ENCODE results near the gene GNAZ.

Gene GNAZ

DNA sequence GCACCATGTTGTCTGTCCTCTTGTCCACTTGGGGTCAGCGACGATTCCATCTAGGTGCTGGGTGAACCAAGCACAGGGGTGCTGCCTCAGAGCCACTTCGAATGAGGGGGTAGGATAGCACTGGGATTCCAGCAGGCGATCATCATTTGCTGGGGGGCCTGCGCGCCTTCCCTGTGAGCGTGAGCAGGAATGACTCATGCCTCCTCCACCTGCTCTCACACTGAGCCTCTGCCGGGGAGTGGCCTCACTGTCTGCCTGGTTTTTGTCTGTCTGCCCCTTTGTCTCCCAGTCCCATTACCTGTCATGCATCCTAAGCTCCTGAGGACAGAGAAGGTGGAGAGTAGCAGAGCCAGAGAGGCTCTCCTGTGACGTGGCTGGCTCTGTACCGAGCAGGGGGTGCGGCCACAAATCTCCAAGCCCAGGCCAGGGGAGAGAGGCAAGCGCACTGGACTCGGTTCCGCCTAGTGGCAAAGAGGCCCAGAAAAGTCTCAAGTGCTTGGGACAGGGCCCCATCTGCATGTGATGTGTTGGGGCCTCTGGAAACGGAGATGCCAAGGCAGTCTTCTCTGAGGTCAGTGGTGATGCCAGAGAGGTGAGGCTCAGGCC lies 40.7 kb downstream of the GNAZ start:
- no peak for TF ChIP-seq SUZ12 (IDR thresholded peaks at IDR 0.05)
- no peak for TF ChIP-seq FOXK2 (IDR thresholded peaks at IDR 0.05)
- TF ChIP-seq, protein P1, sequence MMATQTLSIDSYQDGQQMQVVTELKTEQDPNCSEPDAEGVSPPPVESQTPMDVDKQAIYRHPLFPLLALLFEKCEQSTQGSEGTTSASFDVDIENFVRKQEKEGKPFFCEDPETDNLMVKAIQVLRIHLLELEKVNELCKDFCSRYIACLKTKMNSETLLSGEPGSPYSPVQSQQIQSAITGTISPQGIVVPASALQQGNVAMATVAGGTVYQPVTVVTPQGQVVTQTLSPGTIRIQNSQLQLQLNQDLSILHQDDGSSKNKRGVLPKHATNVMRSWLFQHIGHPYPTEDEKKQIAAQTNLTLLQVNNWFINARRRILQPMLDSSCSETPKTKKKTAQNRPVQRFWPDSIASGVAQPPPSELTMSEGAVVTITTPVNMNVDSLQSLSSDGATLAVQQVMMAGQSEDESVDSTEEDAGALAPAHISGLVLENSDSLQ (IDR thresholded peaks at IDR 0.05), result no peak
- TF ChIP-seq ELF4 (IDR thresholded peaks at IDR 0.05), result no peak
- TF ChIP-seq BHLHE40 (IDR thresholded peaks at IDR 0.05; ENCODE audit: borderline replicate concordance), result no peak
- no peak for TF ChIP-seq FOXA1 (IDR thresholded peaks at IDR 0.05)
- no peak for TF ChIP-seq L3MBTL2 (conservative IDR thresholded peaks at IDR 0.05)
- TF ChIP-seq ZNF384 (IDR thresholded peaks at IDR 0.05), result no peak
- TF ChIP-seq FOXM1 (IDR thresholded peaks at IDR 0.05; ENCODE audit: borderline replicate concordance), result no peak
- TF ChIP-seq ARNT (IDR thresholded peaks at IDR 0.05), result no peak
- TF ChIP-seq LEF1 (IDR thresholded peaks at IDR 0.05; ENCODE audit: borderline replicate concordance), result no peak
- TF ChIP-seq TARDBP (IDR thresholded peaks at IDR 0.05), result no peak
- no peak for TF ChIP-seq HDGF (IDR thresholded peaks at IDR 0.05; ENCODE audit: borderline replicate concordance)
- ChIA-PET CTCF (no interaction called here), POLR2A (no interaction called here)
- no peak for DNase-seq (ENCODE audit: extremely low spot score)

DNA sequence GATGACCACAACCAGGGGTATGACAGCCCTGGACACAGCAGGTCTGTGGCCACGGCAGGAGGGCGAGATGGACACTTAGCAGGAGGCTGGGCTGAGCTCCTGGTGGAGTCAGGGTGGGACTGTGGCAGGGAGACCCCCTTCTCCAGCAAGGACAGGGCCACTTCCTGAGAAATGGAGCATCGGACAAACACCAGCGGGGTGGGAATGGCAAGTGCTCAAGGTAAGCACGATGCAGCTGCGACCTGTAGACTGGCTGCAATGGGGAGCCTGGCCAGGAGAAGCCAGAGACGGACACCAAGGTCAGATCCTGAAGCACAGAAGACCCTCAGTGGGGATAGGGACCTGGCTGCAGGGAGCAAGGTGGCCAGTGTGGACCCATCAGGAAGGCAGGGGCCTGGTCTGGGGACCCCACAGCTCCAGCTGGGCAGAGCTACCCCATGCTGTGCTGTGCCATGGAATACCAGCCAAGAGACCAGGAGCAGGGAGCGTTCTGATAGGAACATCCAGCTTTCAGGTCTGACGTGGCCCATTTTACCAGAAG lies 42.2 kb downstream of the GNAZ start:
- DNase-seq (ENCODE audit: extremely low spot score), result no peak
- TF ChIP-seq ZNF384 (IDR thresholded peaks at IDR 0.05), result no peak
- TF ChIP-seq SUZ12 (IDR thresholded peaks at IDR 0.05), result no peak
- TF ChIP-seq LEF1 (IDR thresholded peaks at IDR 0.05; ENCODE audit: borderline replicate concordance), result no peak
- TF ChIP-seq NFRKB (IDR thresholded peaks at IDR 0.05), result no peak
- TF ChIP-seq SP1 (IDR thresholded peaks at IDR 0.05), result no peak
- no peak for TF ChIP-seq FOXA1 (IDR thresholded peaks at IDR 0.05)
- TF ChIP-seq, protein P1 (IDR thresholded peaks at IDR 0.05), result no peak
- TF ChIP-seq FOXK2 (IDR thresholded peaks at IDR 0.05), result no peak
- TF ChIP-seq L3MBTL2 (conservative IDR thresholded peaks at IDR 0.05), result no peak
- TF ChIP-seq BHLHE40 (IDR thresholded peaks at IDR 0.05; ENCODE audit: borderline replicate concordance), result no peak
- no peak for TF ChIP-seq TARDBP (IDR thresholded peaks at IDR 0.05)
- TF ChIP-seq HDGF (IDR thresholded peaks at IDR 0.05; ENCODE audit: borderline replicate concordance), result no peak
- no peak for TF ChIP-seq CTBP1 (IDR thresholded peaks at IDR 0.05; ENCODE audit: borderline replicate concordance)
- TF ChIP-seq ELF4 (IDR thresholded peaks at IDR 0.05), result no peak
- no peak for TF ChIP-seq FOXM1 (IDR thresholded peaks at IDR 0.05; ENCODE audit: borderline replicate concordance)
- ChIA-PET CTCF (no interaction called here), POLR2A (no interaction called here)

DNA sequence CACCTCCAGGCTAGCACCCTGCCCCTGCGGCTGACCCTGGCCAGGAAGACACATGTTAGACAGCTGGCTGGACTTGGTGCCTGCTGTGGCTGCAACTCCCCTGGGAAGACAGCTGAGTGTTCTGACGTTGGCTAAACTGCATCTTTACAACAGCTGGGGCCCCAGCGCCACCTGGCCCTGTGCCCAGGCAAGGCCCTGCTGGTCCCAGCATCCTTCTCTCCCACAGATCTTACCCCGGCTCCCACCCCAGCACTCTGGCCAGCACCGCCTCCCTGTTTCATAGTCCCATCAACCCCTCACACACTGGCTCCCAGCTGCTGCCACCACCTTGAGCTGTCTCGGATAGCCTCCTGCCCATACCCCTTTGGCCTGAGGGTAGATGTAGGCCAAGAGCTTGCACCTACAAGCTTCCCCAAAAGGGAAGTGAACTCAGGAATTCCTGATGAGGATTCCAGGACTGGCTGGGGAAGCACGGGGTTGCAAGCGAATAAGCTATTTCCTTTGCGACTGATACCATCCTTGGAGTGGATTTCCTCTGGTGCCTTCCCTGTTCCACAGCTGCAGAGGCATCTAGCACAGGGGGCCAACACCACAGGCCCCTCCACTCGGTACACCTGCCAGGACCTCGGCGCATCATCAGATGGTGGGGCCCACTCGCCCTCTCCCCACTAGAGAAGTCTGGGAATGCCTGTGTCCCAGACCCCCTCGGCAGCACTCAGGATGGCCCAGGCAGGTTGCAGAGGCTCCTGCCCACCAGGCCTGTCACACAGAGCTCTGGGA lies 42.9 kb downstream of the GNAZ start:
- ChIA-PET CTCF (interaction anchor here (0.8 kb wide), 1 partner anchor 44 kb away, joined by 4 read pairs; no protein-coding TSS in a partner anchor), POLR2A (interaction anchor here (1.0 kb wide), 1 partner anchor 44 kb away, joined by 5 read pairs; the partner anchor contains the start of gene GNAZ)
- no peak for DNase-seq (ENCODE audit: extremely low spot score)
- TF ChIP-seq CTBP1 (IDR thresholded peaks at IDR 0.05; ENCODE audit: borderline replicate concordance) (no peak), FOXA1 (IDR thresholded peaks at IDR 0.05) (no peak), SUZ12 (IDR thresholded peaks at IDR 0.05) (no peak), L3MBTL2 (conservative IDR thresholded peaks at IDR 0.05) (no peak), TARDBP (IDR thresholded peaks at IDR 0.05) (no peak), FOXK2 (IDR thresholded peaks at IDR 0.05) (no peak), SP1 (IDR thresholded peaks at IDR 0.05) (no peak), FOXM1 (IDR thresholded peaks at IDR 0.05; ENCODE audit: borderline replicate concordance) (no peak), ELF4 (IDR thresholded peaks at IDR 0.05) (no peak), NFRKB (IDR thresholded peaks at IDR 0.05) (no peak), ZNF384 (IDR thresholded peaks at IDR 0.05) (no peak), HDGF (IDR thresholded peaks at IDR 0.05; ENCODE audit: borderline replicate concordance) (no peak), BHLHE40 (IDR thresholded peaks at IDR 0.05; ENCODE audit: borderline replicate concordance) (no peak)
- TF ChIP-seq, protein P1 (IDR thresholded peaks at IDR 0.05), result no peak

DNA sequence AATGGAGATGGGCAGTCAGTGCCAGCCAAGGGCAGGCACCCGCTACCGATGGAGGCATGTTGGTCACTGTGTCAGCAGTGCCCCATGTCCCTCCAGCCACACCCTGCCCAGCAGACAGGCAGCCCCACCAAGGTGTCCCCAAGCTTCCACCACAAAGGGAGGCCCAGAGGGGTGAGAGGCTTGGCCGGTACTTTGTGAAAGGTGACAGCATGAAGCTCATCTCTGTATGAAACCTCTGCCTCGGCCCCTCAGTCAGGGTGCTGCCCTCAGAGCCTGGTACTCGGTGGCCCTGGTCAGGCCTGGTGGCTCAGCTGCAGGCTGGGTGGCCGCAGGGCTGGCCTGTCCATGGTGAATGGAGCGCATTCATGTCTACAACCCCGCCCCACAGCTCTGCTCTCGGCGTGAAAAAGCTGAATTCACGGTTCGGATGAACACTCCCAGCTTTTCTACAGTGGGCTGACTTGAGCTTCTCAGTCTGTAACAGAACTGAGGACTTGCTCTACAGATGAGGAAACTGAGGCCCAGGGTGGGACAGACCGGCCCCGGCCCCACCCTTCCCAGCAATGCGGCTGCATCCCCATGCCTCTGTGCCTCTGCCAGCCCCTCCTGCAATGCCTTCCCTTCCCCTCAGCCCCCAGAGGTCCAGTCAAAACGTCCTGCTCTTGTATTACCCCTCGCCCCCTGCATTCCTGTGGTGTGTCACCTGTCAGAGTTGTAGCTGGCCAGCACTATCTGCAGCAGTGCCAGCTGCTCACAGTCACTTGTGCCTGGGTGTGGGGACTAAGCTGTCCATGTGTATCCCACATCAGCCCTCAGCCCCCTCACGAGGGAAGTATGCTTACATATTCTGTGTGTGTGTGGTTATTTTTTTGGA lies 43.8 kb downstream of the GNAZ start:
- TF ChIP-seq FOXA1 (IDR thresholded peaks at IDR 0.05) (no peak), FOXK2 (IDR thresholded peaks at IDR 0.05) (no peak), SUZ12 (IDR thresholded peaks at IDR 0.05) (no peak)
- ChIA-PET POLR2A (interaction anchor here (0.6 to 1.0 kb wide), 2 partner anchors 44 to 540 kb away, joined by 3 to 5 read pairs; partner anchors contain the start of gene GNAZ), CTCF (interaction anchor here (0.8 kb wide), 1 partner anchor 43 kb away, joined by 4 read pairs; no protein-coding TSS in a partner anchor)
- DNase-seq (ENCODE audit: extremely low spot score), result no peak

DNA sequence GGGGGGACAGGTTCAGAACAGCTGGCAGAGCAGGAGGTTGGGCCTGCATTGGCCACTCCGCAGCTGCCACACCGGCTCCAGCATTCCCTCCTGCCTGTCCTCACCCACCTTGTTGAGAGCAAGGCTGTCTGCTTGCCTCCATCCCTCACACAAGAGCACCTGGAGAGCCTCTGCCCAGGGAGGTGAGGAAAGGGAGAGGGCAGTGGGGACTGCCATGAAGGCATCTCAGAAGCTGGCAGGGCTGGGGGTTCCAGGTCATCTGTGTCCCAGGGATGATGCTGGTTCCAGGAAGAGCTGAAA lies 44.4 kb downstream of the GNAZ start:
- ChIA-PET POLR2A (no interaction called here), CTCF (no interaction called here)
- no peak for TF ChIP-seq CTBP1 (IDR thresholded peaks at IDR 0.05; ENCODE audit: borderline replicate concordance)
- TF ChIP-seq L3MBTL2 (conservative IDR thresholded peaks at IDR 0.05), result no peak
- TF ChIP-seq FOXK2 (IDR thresholded peaks at IDR 0.05), result no peak
- TF ChIP-seq, protein P1 (IDR thresholded peaks at IDR 0.05), result no peak
- TF ChIP-seq BHLHE40 (IDR thresholded peaks at IDR 0.05; ENCODE audit: borderline replicate concordance), result no peak
- no peak for TF ChIP-seq FOXA1 (IDR thresholded peaks at IDR 0.05)
- TF ChIP-seq NFRKB (IDR thresholded peaks at IDR 0.05), result no peak
- TF ChIP-seq HDGF (IDR thresholded peaks at IDR 0.05; ENCODE audit: borderline replicate concordance), result no peak
- TF ChIP-seq ZNF384 (IDR thresholded peaks at IDR 0.05), result no peak
- DNase-seq (ENCODE audit: extremely low spot score), result no peak

All from HEK293T (cell line).